Measurements from ENCODE around the gene HSPE1.
"Not testable (repeated sequence)": the region's sequence is repeated elsewhere in the genome, so short reads cannot be mapped to it uniquely, and the experiment has no call there.

The HSPE1 gene

DNA sequence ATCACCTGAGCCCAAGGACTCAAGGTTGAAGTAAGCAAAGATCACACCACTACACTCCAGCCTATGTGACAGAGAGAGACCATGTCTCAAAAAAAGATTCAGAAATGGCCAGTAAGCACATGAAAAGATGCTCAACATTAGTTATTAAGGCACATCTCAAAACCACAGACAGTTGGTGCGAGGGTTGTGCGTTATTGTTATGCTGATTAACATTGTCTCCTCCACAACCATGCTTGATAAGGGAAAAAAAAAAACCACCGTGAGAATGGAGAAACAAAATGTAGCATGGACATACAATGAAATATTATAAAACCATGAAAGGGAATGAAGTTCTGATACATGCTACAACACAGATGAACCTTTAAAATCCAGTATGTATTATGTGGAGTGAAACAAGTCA, 43.0 kb downstream of the HSPE1 start:
- no peak for TF ChIP-seq ZFX (IDR thresholded peaks at IDR 0.05)
- no peak for TF ChIP-seq CTCF (conservative IDR thresholded peaks at IDR 0.05)
- H3K27ac ChIP-seq: no peak overlapping the region

DNA sequence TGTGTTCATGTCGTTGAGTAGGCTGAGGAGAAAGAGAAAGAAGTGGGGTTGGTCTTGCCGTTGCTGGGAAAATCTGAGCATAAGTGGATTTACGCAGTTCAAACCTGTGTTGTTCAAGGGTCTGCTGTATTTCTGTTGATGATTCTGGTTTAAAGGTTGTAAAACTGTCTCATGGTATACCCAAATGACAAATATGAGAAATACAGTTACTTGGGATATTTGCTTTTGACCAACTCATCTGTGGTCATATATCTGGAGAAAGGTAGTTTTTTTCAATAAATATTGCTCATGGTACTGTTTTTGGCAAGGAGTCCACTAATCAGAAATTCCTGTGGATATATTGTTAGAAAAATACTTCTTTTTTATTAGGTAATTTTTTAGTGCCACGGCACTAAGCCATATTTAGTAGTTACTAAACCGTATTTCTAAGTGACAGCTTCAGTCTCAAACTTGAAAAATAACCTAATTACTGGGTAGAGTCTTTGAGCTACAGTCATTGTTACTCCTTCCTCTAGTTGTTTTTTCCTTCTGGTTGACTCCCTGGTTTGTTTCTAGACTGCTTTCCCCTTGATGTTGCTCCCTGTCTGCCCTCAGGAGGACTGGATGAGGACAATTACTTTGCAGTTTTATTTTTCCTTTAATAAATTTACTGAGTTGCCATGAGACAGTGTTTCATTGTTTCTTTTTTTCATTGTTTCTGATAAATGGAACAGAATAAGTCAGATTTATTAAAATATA, 47.2 kb downstream of the HSPE1 start:
- TF ChIP-seq ZFX (IDR thresholded peaks at IDR 0.05): no peak
- no peak for TF ChIP-seq CTCF (conservative IDR thresholded peaks at IDR 0.05)
- no peak overlapping the region for H3K27ac ChIP-seq

- H3K27ac ChIP-seq: no peak overlapping the region
- TF ChIP-seq ZFX (IDR thresholded peaks at IDR 0.05) (no peak), CTCF (conservative IDR thresholded peaks at IDR 0.05) (no peak)
Measured at GRCh38 chr2:197548582-197548981, 48.4 kb downstream of the HSPE1 start.

DNA sequence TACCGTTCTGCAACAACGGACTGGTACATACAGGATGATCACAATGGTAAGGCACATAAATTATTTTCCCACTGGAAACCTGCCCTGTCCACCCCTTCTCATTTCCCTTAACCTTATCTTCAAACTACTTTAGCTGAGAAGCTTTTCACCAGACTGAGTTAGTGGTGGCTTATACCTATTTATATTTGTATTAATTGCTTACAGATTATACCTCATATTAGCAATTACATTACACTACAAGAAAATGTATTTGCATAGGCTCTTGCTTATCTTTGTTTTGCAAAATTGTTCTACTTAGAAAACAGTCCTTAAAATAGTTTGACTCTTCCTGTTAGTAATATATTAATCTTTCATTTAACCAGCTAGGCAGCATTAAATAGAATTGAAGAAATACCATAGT, 51.1 kb downstream of the HSPE1 start:
- H3K27ac ChIP-seq: not testable (repeated sequence)
